ENCODE data around the gene GPR176. TPM values are rescaled to one million over a fixed set of nuclear protein-coding genes. Genes with fewer than 3 reads are reported as not detected.

Gene GPR176
- polyA plus RNA-seq, 1 donor from 2014 or later = 8.3 TPM

- Histone ChIP-seq H3K4me3 (ENCODE audit: low read length) (no peak overlapping the region), H3K4me2 (ENCODE audit: low read length) (no peak overlapping the region), H3K27me3 (ENCODE audit: insufficient read depth, low read depth, low read length) (no peaks in the 10 kb centered on the region), H3K9me2 (ENCODE audit: insufficient read depth, low read length) (no peaks in the 10 kb centered on the region), H4K20me1 (ENCODE audit: insufficient read depth) (no peaks in the 10 kb centered on the region), H3K79me2 (replicated peaks; ENCODE audit: insufficient read depth, low read length) (no peaks in the 10 kb centered on the region), H3K27ac (ENCODE audit: low read length) (no peak overlapping the region), H3K9me3 (ENCODE audit: low read length) (no peaks in the 10 kb centered on the region), H2AFZ (ENCODE audit: low read depth, low read length) (no peak overlapping the region), H3K9ac (ENCODE audit: low read length) (no peak overlapping the region), H3F3A (ENCODE audit: insufficient read depth, low read length, poor library complexity, severe bottlenecking) (no peaks in the 10 kb centered on the region), H3K36me3 (ENCODE audit: insufficient read depth, low read length) (no peaks in the 10 kb centered on the region)
- TF ChIP-seq TAF1 (IDR thresholded peaks at IDR 0.05; ENCODE audit: low read depth) = no peak
- no peak for TF ChIP-seq MXI1 (conservative IDR thresholded peaks at IDR 0.05; ENCODE audit: poor library complexity, severe bottlenecking)
- no peak for TF ChIP-seq EP300 (conservative IDR thresholded peaks at IDR 0.05; ENCODE audit: poor library complexity, severe bottlenecking)
- no peak for TF ChIP-seq CTCF (IDR thresholded peaks at IDR 0.05; ENCODE audit: poor library complexity, severe bottlenecking)
- TF ChIP-seq POLR2AphosphoS5 (IDR thresholded peaks at IDR 0.05) = no peak
- TF ChIP-seq SMC3 (conservative IDR thresholded peaks at IDR 0.05; ENCODE audit: poor library complexity) = no peak
- TF ChIP-seq EZH2 (IDR thresholded peaks at IDR 0.05; ENCODE audit: borderline replicate concordance, insufficient read depth, low read length, poor library complexity, severe bottlenecking) = no peak
- no peak for TF ChIP-seq REST (IDR thresholded peaks at IDR 0.05; ENCODE audit: borderline replicate concordance)
- no peak for TF ChIP-seq RAD21 (conservative IDR thresholded peaks at IDR 0.05)
These were observed 37.5 kb downstream of the GPR176 start for GRCh38 chr15:39882602-39883001.

GRCh38 chr15:39881790-39882189 lies 38.3 kb downstream of the GPR176 start:
- H3K36me3 ChIP-seq (ENCODE audit: insufficient read depth, low read length) = no peaks in the 10 kb centered on the region
- H3K27ac ChIP-seq (ENCODE audit: low read length) = no peak overlapping the region
- no peaks in the 10 kb centered on the region for H3K9me2 ChIP-seq (ENCODE audit: insufficient read depth, low read length)
- H3K9ac ChIP-seq (ENCODE audit: low read length) = no peak overlapping the region
- H3K4me2 ChIP-seq (ENCODE audit: low read length) = no peak overlapping the region
- H3K4me3 ChIP-seq (ENCODE audit: low read length) = no peak overlapping the region
- no peaks in the 10 kb centered on the region for H3K79me2 ChIP-seq (replicated peaks; ENCODE audit: insufficient read depth, low read length)
- H2AFZ ChIP-seq (ENCODE audit: low read depth, low read length) = no peak overlapping the region
- no peaks in the 10 kb centered on the region for H3K27me3 ChIP-seq (ENCODE audit: insufficient read depth, low read depth, low read length)
- no peaks in the 10 kb centered on the region for H3K9me3 ChIP-seq (ENCODE audit: low read length)
- TF ChIP-seq POLR2AphosphoS5 (IDR thresholded peaks at IDR 0.05) (no peak), SMC3 (conservative IDR thresholded peaks at IDR 0.05; ENCODE audit: poor library complexity) (no peak), REST (IDR thresholded peaks at IDR 0.05; ENCODE audit: borderline replicate concordance) (no peak), TAF1 (IDR thresholded peaks at IDR 0.05; ENCODE audit: low read depth) (no peak), CTCF (IDR thresholded peaks at IDR 0.05; ENCODE audit: poor library complexity, severe bottlenecking) (no peak), MXI1 (conservative IDR thresholded peaks at IDR 0.05; ENCODE audit: poor library complexity, severe bottlenecking) (no peak), EP300 (conservative IDR thresholded peaks at IDR 0.05; ENCODE audit: poor library complexity, severe bottlenecking) (no peak), RAD21 (conservative IDR thresholded peaks at IDR 0.05) (no peak), EZH2 (IDR thresholded peaks at IDR 0.05; ENCODE audit: borderline replicate concordance, insufficient read depth, low read length, poor library complexity, severe bottlenecking) (no peak)
- no peaks in the 10 kb centered on the region for H3F3A ChIP-seq (ENCODE audit: insufficient read depth, low read length, poor library complexity, severe bottlenecking)
- H4K20me1 ChIP-seq (ENCODE audit: insufficient read depth) = no peaks in the 10 kb centered on the region
